ENCODE data around the gene TRIM52. TPM values are rescaled to one million over a fixed set of nuclear protein-coding genes. Genes with fewer than 3 reads are reported as not detected.

The TRIM52 gene
- total and polyA plus RNA-seq, 10 of the 15 experiments (the other 5 are each of a cell fraction or from before 2014, with no cell fraction given), result 1.4 to 24.3 (median 8.1) TPM

DNA sequence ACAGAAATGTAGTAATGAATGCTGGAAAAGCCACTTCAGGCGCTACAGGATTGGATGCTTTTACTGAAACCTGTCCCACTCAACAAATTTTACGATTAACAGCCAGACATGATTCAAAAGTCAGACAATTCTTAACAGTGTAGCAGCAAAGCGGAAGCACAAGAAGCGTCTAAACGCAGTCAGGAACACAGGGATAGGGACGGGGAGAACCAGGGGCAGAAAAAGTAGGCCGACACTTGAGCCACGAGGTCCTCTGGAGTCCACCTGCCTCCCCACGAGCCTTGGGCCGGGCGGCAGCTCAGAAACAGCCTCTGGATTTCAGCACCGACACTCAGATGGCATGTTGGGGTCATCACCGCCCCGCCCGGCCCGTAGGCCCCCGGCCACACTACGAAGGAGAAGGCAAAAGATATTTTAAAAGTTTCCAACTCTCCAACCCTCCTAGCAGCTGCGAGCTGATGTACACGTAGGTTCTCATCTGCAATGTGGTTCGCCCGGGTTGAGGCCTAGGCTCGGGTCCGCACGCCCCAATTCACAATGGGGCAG is 17.9 kb downstream of the TRIM52 start (continued):
- TF ChIP-seq ZNF687 (IDR thresholded peaks at IDR 0.05), result no peak
- TF ChIP-seq STAT1 (conservative IDR thresholded peaks at IDR 0.05), result no peak

DNA sequence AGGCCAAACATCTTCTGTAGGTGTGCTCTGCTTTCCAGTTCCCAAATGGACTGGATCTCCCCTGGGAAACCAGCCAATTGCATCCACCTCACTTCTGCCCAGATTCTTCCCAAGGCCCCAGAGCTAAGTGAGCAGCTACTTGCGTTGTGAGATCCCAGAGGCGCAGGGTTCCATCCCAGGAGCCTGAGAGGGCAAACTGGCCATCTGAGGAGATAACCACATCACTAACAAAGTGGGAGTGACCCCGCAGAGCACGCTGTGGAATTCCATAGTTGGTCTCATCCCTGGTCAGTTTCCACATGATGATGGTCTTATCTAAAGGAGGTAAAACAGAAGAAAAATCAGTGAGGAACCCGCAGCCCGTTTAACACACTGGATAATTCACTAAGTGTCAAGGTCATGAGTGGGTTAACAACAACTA is 18.9 kb downstream of the TRIM52 start:
- RAD21 ChIA-PET (ENCODE audit: unreplicated experiment), result interaction anchor here (1.8 kb wide), 1 partner anchor 16 kb away, joined by 6 read pairs; no protein-coding TSS in a partner anchor
- DNase-seq (ENCODE audit: low read depth, low spot score) (no peak), FAIRE-seq (no peak), ATAC-seq (no peak)
- Histone ChIP-seq H3K4me3 (peak overlapping the region; percentile 98), H3K27ac (ENCODE audit: control insufficient read depth, insufficient read depth) (peak overlapping the region; percentile 92), H3K4me1 (ENCODE audit: control insufficient read depth, insufficient read depth, low read length) (peaks cover 22% of the 10 kb centered on the region), H3K4me2 (ENCODE audit: control insufficient read depth, insufficient read depth) (peak overlapping the region; percentile 92), H3K36me3 (ENCODE audit: control insufficient read depth in 2 of 2, insufficient read depth in 2 of 2, low read length in 1 of 2) (peaks cover 24 to 37% of the 10 kb centered on the region in 2 experiments), H4K20me1 (ENCODE audit: control insufficient read depth, insufficient read depth) (peaks cover 15% of the 10 kb centered on the region), H3K79me2 (ENCODE audit: control insufficient read depth, insufficient read depth, low read length) (peaks cover 83% of the 10 kb centered on the region), H3K27me3 (replicated peaks in 1 of 2; ENCODE audit: control insufficient read depth in 2 of 2, insufficient read depth in 2 of 2, low read length in 1 of 2) (no peaks in the 10 kb centered on the region), H3K9ac (ENCODE audit: control insufficient read depth, insufficient read depth, low read length) (peak overlapping the region; percentile 88), H2AFZ (ENCODE audit: control insufficient read depth, low read depth, low read length) (no peak overlapping the region), H3K9me3 (replicated peaks; ENCODE audit: control insufficient read depth, insufficient read depth, low read length) (no peaks in the 10 kb centered on the region)
- 2% methylated on average over 6 of the region's 6 CpGs for WGBS (ENCODE audit: insufficient coverage, insufficient replicate concordance, low lambda C conversion rate, missing lambda C conversion rate)
- POLR2A ChIA-PET, result interaction anchor here (0.5 to 2.6 kb wide), 5 partner anchors 13 to 52 kb away, joined by 3 to 22 read pairs (median 4); partner anchors contain the start of gene TRIM41
- SMC1A ChIA-PET (ENCODE audit: uncharacterized antibody, unreplicated experiment), result interaction anchor here (0.8 to 1.1 kb wide), 2 partner anchors 8 to 17 kb away, joined by 3 to 4 read pairs; no protein-coding TSS in a partner anchor
- intact Hi-C loops (cut with micrococcal nuclease; ENCODE audit: unreplicated experiment), result no loop called here
- in situ Hi-C loops (cut with MboI), result no loop called here
- BruUV-seq (replicated peaks), result no TSS peak
- CTCF ChIA-PET, result interaction anchor here (0.6 to 1.5 kb wide), 2 partner anchors 16 to 79 kb away, joined by 3 read pairs; no protein-coding TSS in a partner anchor
- no peak for TF ChIP-seq TCF3 (IDR thresholded peaks at IDR 0.05; ENCODE audit: borderline replicate concordance, insufficient read depth, low read depth, low read length)
- TF ChIP-seq SMAD5 (IDR thresholded peaks at IDR 0.05; ENCODE audit: low read depth), result peak; percentile 53; the same call in 1 of the 2 replicates
- TF ChIP-seq E2F8 (IDR thresholded peaks at IDR 0.05; ENCODE audit: low read depth, partially characterized antibody), result no peak
- TF ChIP-seq BACH1 (IDR thresholded peaks at IDR 0.05; ENCODE audit: borderline replicate concordance), result no peak
- TF ChIP-seq RCOR1 (conservative IDR thresholded peaks at IDR 0.05; ENCODE audit: low read depth, low read length), result no peak
- TF ChIP-seq ZNF274 (IDR thresholded peaks at IDR 0.05; ENCODE audit: insufficient read depth, insufficient read length), result no peak
- TF ChIP-seq MEF2A (IDR thresholded peaks at IDR 0.05; ENCODE audit: insufficient read depth, low read depth, low read length), result no peak
- 0 out of 2 replicates have a peak, but pooled peaks have one; percentile 4 for TF ChIP-seq POLR2A (IDR thresholded peaks at IDR 0.05; ENCODE audit: low read depth, low read length)
- TF ChIP-seq HSF1 (IDR thresholded peaks at IDR 0.05; ENCODE audit: low read depth, low read length), result no peak
- no peak for TF ChIP-seq TAF1 (IDR thresholded peaks at IDR 0.05; ENCODE audit: borderline replicate concordance, low read depth, low read length)
- TF ChIP-seq ETV6 (conservative IDR thresholded peaks at IDR 0.05 in 1 of 2, IDR thresholded peaks at IDR 0.05 in 1 of 2; ENCODE audit: borderline replicate concordance in 1 of 2, low read depth in 1 of 2), result no peak

All from GM12878 (cell line).